Measurements from ENCODE around the gene RELL1. TPM values are rescaled to one million over a fixed set of nuclear protein-coding genes. Genes with fewer than 3 reads are reported as not detected.

Gene RELL1
- total RNA-seq, 2 experiments from 2014 or later, result 53.5 to 62.3 TPM

DNA sequence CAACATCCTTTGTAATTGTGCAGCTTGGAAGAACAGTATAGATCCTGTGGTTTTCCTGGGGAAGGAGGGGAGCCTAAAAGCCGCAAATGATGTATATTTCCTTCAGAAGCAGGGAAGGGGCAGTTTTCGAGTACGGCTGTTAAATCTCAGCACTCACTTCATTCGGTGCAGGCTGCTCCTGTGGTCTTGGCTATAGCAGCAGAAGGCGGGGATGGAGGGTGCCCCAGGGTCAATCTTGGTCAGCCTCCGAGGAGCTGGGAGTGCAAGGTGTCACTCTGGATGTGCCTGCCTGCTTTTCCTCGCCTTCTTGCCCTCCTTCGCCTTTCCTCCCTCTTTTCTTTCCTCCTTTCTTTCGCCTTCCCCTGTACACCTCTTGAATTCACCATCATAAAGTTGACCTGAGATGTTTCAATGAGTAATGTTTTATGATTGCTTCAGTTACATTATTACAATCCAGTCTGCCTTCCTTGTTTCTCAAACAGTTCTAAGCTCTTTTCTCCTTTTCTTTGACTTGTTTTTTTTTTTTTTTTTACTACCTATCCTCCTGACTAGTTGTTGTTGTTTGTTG lies 101.6 kb downstream of the RELL1 start:
- Histone ChIP-seq H3K36me3 (ENCODE audit: insufficient read depth, low read length) (no peaks in the 10 kb centered on the region), H3K79me2 (ENCODE audit: insufficient read depth, low read depth, low read length) (no peaks in the 10 kb centered on the region), H3K4me3 (ENCODE audit: low read depth, low read length, poor library complexity, severe bottlenecking) (no peak overlapping the region), H2AFZ (ENCODE audit: low read length) (no peak overlapping the region), H3K9me2 (ENCODE audit: insufficient read depth, low read length) (no peaks in the 10 kb centered on the region), H3K27ac (ENCODE audit: low read depth, low read length, poor library complexity, severe bottlenecking) (no peak overlapping the region), H3K4me1 (ENCODE audit: insufficient read depth, low read length, poor library complexity, severe bottlenecking) (no peaks in the 10 kb centered on the region), H3K4me2 (ENCODE audit: low read length) (no peak overlapping the region), H4K20me1 (ENCODE audit: insufficient read depth, low read length) (no peaks in the 10 kb centered on the region), H3K9me3 (ENCODE audit: low read length) (no peaks in the 10 kb centered on the region; the same call in 1 of the 2 replicates)
- intact Hi-C loops (cut with micrococcal nuclease; ENCODE audit: unreplicated experiment), result no loop called here
- no TSS peak for BruUV-seq (replicated peaks)
- ChIA-PET POLR2A (interaction anchor here (0.7 to 1.0 kb wide), 3 partner anchors 36 to 1654 kb away, joined by 3 to 5 read pairs (median 4); no protein-coding TSS in a partner anchor), CTCF (ENCODE audit: unreplicated experiment) (no interaction called here)
- TF ChIP-seq EZH2phosphoT487 (IDR thresholded peaks at IDR 0.05; ENCODE audit: borderline replicate concordance, low read depth, low read length), result no peak
- TF ChIP-seq, protein P1, sequence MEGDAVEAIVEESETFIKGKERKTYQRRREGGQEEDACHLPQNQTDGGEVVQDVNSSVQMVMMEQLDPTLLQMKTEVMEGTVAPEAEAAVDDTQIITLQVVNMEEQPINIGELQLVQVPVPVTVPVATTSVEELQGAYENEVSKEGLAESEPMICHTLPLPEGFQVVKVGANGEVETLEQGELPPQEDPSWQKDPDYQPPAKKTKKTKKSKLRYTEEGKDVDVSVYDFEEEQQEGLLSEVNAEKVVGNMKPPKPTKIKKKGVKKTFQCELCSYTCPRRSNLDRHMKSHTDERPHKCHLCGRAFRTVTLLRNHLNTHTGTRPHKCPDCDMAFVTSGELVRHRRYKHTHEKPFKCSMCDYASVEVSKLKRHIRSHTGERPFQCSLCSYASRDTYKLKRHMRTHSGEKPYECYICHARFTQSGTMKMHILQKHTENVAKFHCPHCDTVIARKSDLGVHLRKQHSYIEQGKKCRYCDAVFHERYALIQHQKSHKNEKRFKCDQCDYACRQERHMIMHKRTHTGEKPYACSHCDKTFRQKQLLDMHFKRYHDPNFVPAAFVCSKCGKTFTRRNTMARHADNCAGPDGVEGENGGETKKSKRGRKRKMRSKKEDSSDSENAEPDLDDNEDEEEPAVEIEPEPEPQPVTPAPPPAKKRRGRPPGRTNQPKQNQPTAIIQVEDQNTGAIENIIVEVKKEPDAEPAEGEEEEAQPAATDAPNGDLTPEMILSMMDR (conservative IDR thresholded peaks at IDR 0.05; ENCODE audit: low read length), result no peak
- DNase-seq (ENCODE audit: low spot score), result no peak

DNA sequence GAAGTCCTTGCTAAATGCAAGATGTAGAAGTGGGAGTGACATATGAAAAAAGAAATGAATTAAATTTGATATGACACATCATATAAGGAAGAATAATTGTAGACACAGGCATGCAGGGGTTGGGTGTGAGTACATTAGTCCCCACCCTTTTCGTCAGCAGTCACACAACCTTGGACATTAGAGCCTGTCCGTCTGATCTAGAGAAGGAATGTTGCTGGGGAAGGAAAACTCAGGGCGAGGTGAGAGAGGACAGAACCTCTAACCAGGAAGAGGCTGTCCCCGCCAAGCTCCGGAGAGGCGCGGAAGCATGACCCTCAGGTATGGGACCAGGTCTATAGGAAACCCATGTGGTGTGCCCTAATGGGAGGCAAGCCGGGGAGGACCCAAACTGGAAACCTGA lies 102.1 kb downstream of the RELL1 start:
- no peaks in the 10 kb centered on the region for H3K36me3 ChIP-seq (ENCODE audit: insufficient read depth, low read length)
- POLR2A ChIA-PET, result no interaction called here
- no peak for TF ChIP-seq EZH2phosphoT487 (IDR thresholded peaks at IDR 0.05; ENCODE audit: borderline replicate concordance, low read depth, low read length)
- TF ChIP-seq, protein P1 (conservative IDR thresholded peaks at IDR 0.05; ENCODE audit: low read length), result no peak
- CTCF ChIA-PET (ENCODE audit: unreplicated experiment), result no interaction called here
- no peak overlapping the region for H3K4me2 ChIP-seq (ENCODE audit: low read length)
- intact Hi-C loops (cut with micrococcal nuclease; ENCODE audit: unreplicated experiment), result no loop called here
- no peak overlapping the region for H3K27ac ChIP-seq (ENCODE audit: low read depth, low read length, poor library complexity, severe bottlenecking)
- no peak overlapping the region for H3K4me3 ChIP-seq (ENCODE audit: low read depth, low read length, poor library complexity, severe bottlenecking)
- DNase-seq (ENCODE audit: low spot score), result no peak
- no peaks in the 10 kb centered on the region for H3K9me2 ChIP-seq (ENCODE audit: insufficient read depth, low read length)
- no peaks in the 10 kb centered on the region for H4K20me1 ChIP-seq (ENCODE audit: insufficient read depth, low read length)
- H3K79me2 ChIP-seq (ENCODE audit: insufficient read depth, low read depth, low read length), result no peaks in the 10 kb centered on the region
- no peaks in the 10 kb centered on the region; the same call in 1 of the 2 replicates for H3K9me3 ChIP-seq (ENCODE audit: low read length)
- H3K4me1 ChIP-seq (ENCODE audit: insufficient read depth, low read length, poor library complexity, severe bottlenecking), result no peaks in the 10 kb centered on the region
- no TSS peak for BruUV-seq (replicated peaks)
- no peak overlapping the region for H2AFZ ChIP-seq (ENCODE audit: low read length)

DNA sequence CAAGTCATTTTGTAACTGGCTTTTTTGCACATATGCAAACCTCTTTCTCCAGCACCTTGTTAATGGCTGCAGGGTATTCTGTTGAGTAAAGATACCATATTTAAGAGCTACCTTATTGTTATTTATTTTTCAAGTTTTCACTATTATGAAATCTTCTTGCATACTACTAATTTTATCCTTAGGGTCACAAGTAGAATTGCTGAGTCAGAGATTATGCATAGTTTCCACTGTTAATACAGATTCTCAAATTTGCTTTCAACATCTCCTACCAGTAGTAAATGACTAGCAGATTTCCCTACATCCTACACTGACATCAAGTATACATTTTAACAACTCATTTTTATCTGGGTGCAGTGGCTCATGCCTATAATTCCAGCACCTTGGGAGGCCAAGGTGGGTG lies 112.6 kb downstream of the RELL1 start:
- intact Hi-C loops (cut with micrococcal nuclease; ENCODE audit: unreplicated experiment), result no loop called here
- no peaks in the 10 kb centered on the region for H3K9me3 ChIP-seq (ENCODE audit: low read length)
- no peaks in the 10 kb centered on the region for H3K9me2 ChIP-seq (ENCODE audit: insufficient read depth, low read length)
- DNase-seq (ENCODE audit: low spot score), result no peak
- no peak overlapping the region for H3K4me2 ChIP-seq (ENCODE audit: low read length)
- no peaks in the 10 kb centered on the region for H3K79me2 ChIP-seq (ENCODE audit: insufficient read depth, low read depth, low read length)
- no peak overlapping the region for H3K4me3 ChIP-seq (ENCODE audit: low read depth, low read length, poor library complexity, severe bottlenecking)
- no TSS peak for BruUV-seq (replicated peaks)
- TF ChIP-seq EZH2phosphoT487 (IDR thresholded peaks at IDR 0.05; ENCODE audit: borderline replicate concordance, low read depth, low read length), result no peak
- TF ChIP-seq, protein P1 (conservative IDR thresholded peaks at IDR 0.05; ENCODE audit: low read length), result no peak
- no peaks in the 10 kb centered on the region for H3K4me1 ChIP-seq (ENCODE audit: insufficient read depth, low read length, poor library complexity, severe bottlenecking)
- ChIA-PET POLR2A (no interaction called here), CTCF (ENCODE audit: unreplicated experiment) (no interaction called here)
- no peak overlapping the region for H2AFZ ChIP-seq (ENCODE audit: low read length)
- H3K27ac ChIP-seq (ENCODE audit: low read depth, low read length, poor library complexity, severe bottlenecking), result no peak overlapping the region
- no peaks in the 10 kb centered on the region for H3K36me3 ChIP-seq (ENCODE audit: insufficient read depth, low read length)
- no peaks in the 10 kb centered on the region for H4K20me1 ChIP-seq (ENCODE audit: insufficient read depth, low read length)
